HG03571 (cell line): ENCODE data around the gene NLRP2B.
"Not testable (repeated sequence)": the region's sequence is repeated elsewhere in the genome, so short reads cannot be mapped to it uniquely, and the experiment has no call there.

Experiments used
- ATAC-seq: cut with Tn5 transposase; IDR thresholded peaks from one replicate; pipeline ENCODE4 v1.9.1; 2021; ENCODE audit not compliant: unreplicated experiment

Gene NLRP2B

DNA sequence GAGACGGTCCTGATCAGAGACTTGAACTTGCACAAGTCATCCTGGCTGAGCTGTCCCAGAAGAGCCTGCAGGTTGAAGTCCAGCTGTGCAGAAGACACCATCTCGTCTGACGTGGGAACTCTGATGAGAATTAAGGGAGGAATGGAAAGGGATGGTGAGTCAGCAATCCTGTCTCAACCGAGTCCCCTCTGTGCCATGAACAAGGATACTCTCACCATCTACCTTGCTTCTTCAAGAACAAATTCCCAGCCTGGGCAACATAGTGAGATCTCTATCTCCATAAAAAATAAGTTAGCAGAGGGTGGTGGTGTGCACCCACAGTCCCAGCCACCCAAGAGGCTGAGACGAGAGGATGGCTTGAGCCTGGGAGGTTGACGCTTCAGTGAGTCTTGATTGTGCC is at the start of gene NLRP2B:
TSS of gene NLRP2B (minus strand) at position 101 of the 400 bp plus-strand sequence.
- ATAC-seq: no peak

DNA sequence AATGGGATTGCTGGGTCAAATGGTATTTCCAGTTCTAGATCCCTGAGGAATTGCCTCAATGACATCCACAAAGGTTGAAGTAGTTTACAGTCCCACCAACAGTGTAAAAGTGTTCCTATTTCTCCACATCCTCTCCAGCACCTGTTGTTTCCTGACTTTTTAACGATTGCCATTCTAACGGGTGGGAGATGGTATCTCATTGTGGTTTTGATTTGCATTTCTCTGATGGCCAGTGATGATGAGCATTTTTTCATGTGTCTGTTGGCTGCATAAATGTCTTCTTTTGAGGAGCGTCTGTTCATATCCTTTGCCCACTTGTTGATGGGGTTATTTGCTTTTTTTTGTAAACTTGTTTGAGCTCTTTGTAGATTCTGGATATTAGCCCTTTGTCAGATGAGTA is 45.9 kb upstream of the NLRP2B start:
- ATAC-seq: not testable (repeated sequence)

DNA sequence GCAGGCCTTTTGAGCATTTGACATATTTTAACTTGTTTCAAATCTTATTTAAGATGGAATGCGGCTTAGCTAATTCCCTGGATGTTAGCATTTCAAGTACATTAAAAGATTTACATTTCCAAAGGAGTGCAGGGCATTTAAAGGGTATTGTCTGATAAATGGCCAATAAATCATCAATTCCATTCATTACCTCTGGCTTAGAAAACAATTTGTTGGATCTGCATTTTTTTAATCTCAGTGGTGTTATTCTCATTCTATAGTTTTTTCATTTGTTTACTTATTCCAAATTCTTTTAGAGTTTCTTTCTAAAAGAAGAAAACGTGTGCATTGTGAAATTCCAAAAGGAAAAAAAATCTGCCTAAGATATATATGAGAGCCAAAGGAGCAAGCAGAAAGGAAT is 1.3 kb upstream of the NLRP2B start:
- no peak for ATAC-seq

DNA sequence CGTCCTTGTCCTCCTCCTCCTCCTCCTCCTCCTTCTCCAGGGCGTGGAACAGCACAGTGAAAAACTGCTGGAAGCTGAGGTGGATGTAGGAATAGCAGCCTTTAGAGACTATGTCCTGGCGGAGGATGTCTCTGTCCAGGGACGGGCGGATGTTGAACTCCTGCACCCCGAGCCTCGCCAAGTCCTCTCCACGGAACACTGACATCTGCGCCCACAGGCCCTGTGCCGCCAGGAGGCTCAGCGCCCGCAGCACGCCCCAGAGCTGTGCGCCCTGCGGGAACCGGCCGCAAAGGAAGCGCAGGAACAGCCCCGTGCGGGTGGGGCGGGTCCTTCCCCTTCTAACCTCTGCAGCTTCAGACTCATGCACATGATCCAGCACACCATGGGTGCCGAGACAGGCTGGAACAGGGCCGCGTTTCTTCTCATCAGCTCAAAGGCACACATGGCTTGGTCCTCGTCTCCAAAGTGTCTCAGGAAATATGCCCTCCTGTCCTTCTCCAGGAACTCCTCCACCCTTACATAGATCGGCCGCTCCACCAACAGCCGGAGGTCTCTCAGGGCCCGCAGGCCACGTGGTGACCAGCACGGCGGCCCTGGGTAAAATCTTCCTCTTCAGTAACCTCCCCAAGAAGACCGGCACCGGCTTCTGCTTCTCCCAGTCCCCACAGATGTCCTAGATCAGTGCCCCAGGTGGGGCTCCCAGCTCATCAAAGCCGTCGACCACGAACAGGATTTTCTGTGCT is 1.2 kb downstream of the NLRP2B start:
- no peak for ATAC-seq

DNA sequence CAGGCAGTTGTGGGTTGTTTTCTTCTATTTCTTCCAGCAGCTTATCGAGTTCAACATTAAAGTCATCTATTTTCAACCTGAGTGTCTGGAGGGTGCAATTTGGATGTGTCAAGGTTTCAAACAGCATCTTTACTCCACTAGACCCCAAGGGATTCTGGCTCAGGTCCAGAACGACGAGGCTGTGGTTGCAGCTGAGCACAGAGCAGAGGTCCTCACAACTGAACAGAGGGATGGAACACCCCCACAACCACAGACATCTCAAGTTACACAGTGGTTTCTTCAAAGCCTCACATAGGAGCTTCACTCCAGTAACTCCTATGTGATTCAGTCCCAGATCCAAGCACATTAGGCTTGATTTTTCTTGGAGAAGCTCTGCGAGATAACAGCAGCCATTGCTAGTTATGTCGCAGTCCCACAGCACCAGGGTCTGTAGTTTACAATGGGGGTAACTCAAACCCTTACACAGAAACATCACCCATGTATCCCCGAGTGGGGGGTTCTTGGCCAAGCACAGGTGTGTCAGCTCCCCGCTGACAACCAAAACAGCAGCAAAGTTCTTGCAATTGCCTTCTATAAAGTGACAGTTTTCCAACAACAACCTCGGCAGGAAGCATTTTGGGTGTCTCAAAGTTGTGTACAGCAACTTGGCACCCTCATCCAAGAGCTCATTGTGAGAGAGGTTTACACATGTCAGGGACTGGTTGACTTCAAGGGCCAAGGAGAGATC is 2.8 kb downstream of the NLRP2B start:
- ATAC-seq: no peak

DNA sequence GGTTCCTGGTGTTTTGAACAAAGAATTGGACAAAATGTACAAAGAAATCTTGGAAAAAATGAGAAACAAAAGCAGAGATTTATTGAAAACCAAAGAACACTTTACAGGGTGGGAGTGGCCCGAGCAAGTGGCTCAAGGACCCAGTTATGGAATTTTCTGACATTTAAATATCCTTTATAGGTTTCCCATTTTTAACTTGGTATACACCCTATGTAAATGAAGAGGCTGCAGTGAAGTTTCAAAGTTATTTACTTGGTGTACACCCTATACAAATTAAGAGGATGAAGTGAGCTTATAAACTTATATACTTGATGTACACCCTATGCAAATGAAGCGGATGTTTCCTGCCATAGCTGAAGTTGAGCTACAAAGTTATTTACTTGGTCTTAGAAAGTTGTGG is 4.7 kb downstream of the NLRP2B start:
- ATAC-seq: no peak

DNA sequence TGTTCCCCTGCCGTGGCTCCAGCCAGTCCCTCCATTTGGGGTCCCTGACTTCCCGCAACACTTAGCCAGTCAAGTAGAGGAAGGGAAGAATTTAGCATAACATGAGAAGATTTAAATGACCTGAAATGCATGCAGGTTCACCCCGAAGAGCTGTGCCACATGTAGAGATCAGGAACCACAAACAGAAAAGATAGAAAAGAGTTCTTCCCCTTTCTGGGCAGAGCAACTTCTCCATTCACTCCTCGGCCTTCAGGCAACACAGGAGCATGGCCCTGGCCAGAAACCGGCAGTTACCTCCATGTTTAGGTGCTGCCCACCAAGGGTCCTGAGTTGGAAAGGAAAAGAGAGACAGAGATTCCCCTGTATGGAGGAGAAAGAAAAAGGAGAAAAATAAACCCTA is 5.2 kb downstream of the NLRP2B start:
- no peak for ATAC-seq

DNA sequence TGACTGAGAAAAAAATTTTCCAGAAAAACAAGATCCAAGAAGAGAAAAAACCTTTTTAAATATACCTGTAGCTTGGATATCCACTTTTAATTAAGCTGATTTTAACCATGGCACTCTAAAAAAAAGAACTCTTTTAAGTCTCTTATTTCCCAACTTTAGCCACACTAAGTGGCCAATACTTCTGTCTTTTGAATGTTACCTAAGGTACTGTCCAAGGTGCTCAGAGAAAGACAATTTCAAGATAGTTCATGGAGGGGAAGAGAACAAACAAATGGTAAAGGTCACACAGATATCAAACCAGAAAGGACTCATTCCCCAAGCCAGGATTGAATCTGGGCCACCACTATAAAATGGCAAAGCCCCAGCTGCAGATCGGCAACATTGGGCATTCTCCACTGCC is 10.1 kb downstream of the NLRP2B start:
- no peak for ATAC-seq

DNA sequence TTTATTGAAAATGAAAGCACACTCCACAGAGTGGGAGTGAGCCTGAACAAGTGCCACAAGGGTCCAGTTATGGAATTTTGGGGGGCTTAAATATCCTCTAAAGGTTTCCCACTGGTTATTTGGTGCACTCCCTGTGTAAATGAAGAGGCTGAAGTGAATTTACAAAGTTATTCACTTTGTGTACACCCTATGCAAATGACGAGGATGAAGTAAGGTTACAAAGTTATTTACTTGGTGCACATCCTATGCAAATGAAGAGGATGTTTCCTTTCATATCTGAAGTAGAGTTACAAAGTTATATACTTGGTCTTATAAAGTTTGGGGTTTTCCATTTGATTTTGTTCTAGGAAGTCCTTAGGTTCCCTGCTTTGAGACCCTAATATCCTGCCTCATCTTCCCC is 13.1 kb downstream of the NLRP2B start:
- no peak for ATAC-seq

DNA sequence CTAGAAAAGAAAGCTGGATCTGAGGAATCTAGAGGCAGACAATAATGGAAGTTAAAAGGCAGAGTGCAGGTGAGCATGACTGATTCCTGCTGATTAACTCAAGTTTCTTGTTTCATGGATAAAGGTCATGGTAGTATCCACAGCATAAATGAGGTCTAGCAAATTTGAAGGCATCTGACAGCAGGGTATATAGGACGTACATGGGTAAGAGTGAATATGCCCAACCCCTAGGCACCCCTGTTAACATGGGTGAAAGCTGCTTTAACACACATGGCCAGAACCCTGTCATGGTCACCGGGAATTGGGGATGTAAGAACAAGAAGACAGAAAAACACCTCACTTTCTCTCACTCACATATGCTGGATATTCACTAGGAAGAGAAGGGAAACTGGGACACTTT is 25.0 kb downstream of the NLRP2B start:
- ATAC-seq: no peak

DNA sequence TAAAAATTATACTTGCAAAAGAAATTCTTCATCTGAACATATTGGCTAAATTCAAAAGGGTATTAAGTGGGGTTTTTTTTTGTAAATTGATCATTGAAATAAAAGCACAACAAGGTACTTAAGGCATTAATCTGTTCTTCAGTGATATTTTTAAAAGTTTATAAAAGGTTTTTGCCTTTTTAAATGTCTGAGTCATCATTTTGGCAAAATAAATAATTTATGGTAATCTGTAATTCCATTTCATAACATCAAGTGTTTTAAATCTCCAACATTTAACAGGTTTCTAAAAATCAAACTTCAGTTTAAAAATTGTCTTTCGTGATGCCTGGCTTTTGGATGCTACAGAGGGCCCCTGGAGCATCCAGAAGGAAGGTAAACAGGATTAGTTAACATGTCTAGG is 27.4 kb downstream of the NLRP2B start:
- ATAC-seq: no peak

DNA sequence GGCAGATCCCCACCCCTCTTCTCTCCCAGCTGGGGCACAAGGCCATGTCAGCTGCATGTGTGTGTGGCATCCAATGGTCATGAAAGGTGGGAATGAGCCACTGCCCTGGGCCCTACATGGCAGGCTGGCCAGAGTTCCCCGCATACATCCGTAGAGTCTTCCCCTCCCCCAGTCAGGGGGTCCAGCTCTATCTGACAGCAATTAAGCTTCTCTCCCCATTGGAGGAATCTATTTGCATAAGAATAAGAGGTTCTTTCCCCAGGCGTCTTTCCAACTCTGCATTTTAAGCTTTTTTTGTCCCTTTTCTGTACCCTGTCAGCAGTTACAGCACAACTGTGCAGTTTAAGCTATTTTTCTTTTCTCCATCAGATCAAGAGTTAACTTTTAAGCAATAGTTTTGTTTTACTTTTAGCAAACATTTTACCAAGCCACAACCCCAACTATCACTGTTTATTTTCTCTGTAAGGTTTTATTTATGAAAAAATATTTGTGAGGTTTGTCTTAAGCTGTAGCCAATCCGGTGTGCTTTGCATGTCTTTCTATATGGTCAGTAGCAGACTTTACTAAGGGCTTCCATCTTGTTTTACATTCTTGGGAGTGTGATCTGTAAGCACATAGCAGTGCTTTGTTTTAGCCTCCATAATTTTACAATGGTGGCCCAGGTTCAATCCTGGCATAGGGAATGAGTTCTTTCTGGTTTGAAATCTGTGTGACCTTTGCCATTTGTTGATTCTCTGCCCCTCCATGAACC is 28.7 kb downstream of the NLRP2B start:
- no peak for ATAC-seq

DNA sequence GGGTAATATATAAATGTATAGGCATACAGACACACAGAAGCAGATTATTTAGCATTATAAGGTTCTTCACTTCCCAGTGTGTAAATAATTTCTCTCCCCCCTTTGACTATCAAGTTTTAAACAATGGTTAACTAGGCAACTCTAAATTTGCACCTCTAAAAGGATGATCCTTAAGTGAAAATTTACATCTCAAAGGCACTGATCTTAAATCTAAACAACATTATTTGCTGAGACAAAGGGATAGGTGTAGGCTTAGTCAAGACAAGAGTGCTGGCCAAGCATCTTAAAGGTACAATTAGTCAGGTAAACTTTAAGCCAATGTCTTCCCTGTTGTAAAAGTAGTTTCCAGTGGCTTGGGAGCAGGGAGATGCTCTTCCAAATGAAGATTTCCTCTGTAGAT is 33.0 kb downstream of the NLRP2B start:
- no peak for ATAC-seq

DNA sequence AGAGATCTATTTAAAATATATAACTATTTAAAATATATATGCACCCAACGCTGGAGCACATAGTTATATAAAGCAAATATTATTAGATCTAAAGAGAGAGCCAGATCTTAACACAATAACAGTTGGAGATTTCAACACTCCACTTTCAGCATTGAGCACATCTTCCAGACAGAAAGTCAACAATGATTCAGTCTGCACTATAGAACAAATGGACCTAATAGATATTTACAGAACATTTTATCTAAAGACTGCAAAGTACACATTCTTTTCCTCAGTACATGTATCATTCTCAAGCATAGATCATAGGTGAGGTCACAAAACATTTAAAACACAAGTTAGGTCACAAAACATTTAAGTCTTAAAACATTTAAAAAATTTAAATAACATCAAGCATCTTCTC is 36.4 kb downstream of the NLRP2B start:
- ATAC-seq: no peak

DNA sequence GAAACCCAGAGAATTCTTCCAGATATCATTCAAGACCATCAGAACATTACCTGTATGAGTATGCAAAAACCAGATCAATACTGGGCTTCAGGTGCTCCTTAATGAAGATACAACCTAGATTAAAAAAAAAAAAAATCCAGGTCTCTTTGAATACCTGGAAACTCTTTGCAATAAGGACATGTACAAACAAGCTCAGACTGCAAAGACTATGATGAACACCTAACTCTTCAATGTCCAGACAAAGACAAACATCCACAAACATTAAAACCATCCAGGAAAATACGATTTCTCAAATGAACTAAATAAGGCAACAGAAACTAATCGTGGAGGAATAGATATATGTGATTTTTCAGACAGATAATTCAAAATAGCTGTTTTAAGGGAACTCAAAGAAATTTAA is 38.7 kb downstream of the NLRP2B start:
- ATAC-seq: no peak

DNA sequence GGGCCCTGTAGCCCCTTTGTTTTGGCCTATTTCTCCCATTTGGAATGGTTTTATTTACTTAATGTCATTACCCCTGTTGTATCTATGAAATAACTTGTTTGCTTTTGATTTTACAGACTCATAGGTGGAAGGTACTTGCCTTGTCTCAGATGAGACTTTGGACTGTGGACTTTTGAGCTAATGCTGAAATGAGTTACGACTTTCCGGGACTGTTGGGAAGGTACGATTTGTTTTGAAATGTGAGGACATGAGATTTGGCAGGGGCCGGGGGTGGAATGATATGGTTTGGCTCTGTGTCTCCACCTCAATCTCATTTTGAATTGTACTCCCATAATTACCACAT is 39.4 kb downstream of the NLRP2B start:
- no peak for ATAC-seq

DNA sequence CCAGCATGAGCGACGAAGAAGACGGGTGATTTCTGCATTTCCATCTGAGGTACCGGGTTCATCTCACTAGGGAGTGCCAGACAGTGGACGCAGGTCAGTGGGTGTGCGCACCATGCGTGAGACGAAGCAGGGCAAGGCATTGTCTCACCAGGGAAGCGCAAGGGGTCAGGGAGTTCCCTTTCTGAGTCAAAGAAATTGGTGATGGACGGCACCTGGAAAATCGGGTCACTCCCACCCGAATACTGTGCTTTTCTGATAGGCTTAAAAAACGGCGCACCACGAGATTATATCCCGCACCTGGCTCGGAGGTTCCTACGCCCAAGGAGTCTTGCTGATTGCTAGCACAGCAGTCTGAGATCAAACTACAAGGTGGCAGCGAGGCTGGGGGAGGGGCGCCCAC is 50.6 kb downstream of the NLRP2B start:
- ATAC-seq: not testable (repeated sequence)
